Neural progenitor cell (in vitro differentiated cells): ENCODE results near the gene TRIM25. TPM values are rescaled to one million over a fixed set of nuclear protein-coding genes. Genes with fewer than 3 reads are reported as not detected.

Experiments
- DNase-seq: peaks from one replicate; pipeline ENCODE4 v3.0.0-alpha.2; 2016; ENCODE audit warnings: low spot score
- H2AFZ ChIP-seq: fragments of 200-600 bp; sonication (generic); replicated peaks from 2 replicates; pipeline ENCODE4 v1.6.1; 2016; ENCODE audit warnings: antibody characterized with exemption
- H3F3A ChIP-seq: fragments of 200-600 bp; sonication (generic); 2 replicates; pipeline ENCODE4 v1.6.1; 2016; ENCODE audit warnings: antibody characterized with exemption, low read depth
- H3K27ac ChIP-seq: fragments of 200-600 bp; sonication (generic); 2 replicates; pipeline ENCODE4 v1.5.1; 2016; ENCODE audit warnings: mild to moderate bottlenecking
- H3K27me3 ChIP-seq: fragments of 200-600 bp; sonication (generic); 2 replicates; pipeline ENCODE4 v1.6.1; 2016; ENCODE audit warnings: mild to moderate bottlenecking, moderate library complexity
- H3K36me3 ChIP-seq: fragments of 200-600 bp; sonication (generic); 2 replicates; pipeline ENCODE4 v1.5.1; 2016
- H3K4me1 ChIP-seq: fragments of 200-600 bp; sonication (generic); 2 replicates; pipeline ENCODE4 v1.6.1; 2016; ENCODE audit warnings: mixed run types
- H3K4me2 ChIP-seq: fragments of 200-600 bp; sonication (generic); 2 replicates; pipeline ENCODE4 v1.6.1; 2016
- H3K4me3 ChIP-seq: fragments of 200-600 bp; sonication (generic); 2 replicates; pipeline ENCODE4 v1.5.1; 2016
- H3K79me2 ChIP-seq: fragments of 200-600 bp; sonication (generic); 2 replicates; pipeline ENCODE4 v1.6.1; 2016; ENCODE audit warnings: low read depth
- H3K9ac ChIP-seq: fragments of 200-600 bp; sonication (generic); 2 replicates; pipeline ENCODE4 v1.6.1; 2016
- H3K9me3 ChIP-seq: fragments of 200-600 bp; sonication (generic); 2 replicates; pipeline ENCODE4 v1.5.1; 2016; ENCODE audit warnings: low read depth
- H4K20me1 ChIP-seq: fragments of 200-600 bp; sonication (generic); 2 replicates; pipeline ENCODE4 v1.6.1; 2016; ENCODE audit warnings: low read depth
- H3K27ac Mint-ChIP-seq: 3 replicates; pipeline ENCODE4 v1.8.0; 2021; ENCODE audit warnings: mixed read lengths
- H3K27me3 Mint-ChIP-seq: 2 replicates; pipeline ENCODE4 v1.8.0; 2022; ENCODE audit warnings: low read depth, mild to moderate bottlenecking, inconsistent platforms, moderate library complexity, mixed read lengths; ENCODE audit not compliant: insufficient read depth
- H3K36me3 Mint-ChIP-seq: 3 replicates; pipeline ENCODE4 v1.8.0; 2021; ENCODE audit warnings: mixed read lengths
- H3K4me1 Mint-ChIP-seq: 3 replicates; pipeline ENCODE4 v1.8.0; 2021; ENCODE audit warnings: mixed read lengths
- H3K4me3 Mint-ChIP-seq: 3 replicates; pipeline ENCODE4 v1.8.0; 2021; ENCODE audit warnings: mild to moderate bottlenecking, moderate library complexity, mixed read lengths
- H3K9me3 Mint-ChIP-seq: 3 replicates; pipeline ENCODE4 v1.8.0; 2020; ENCODE audit warnings: mixed read lengths
- CTCF ChIP-seq: fragments of 200-600 bp; sonication (generic); IDR thresholded peaks from 2 replicates; pipeline ENCODE4 v1.5.1; 2017; ENCODE audit warnings: antibody characterized with exemption, mild to moderate bottlenecking
- EZH2 ChIP-seq: fragments of 200-600 bp; sonication (generic); IDR thresholded peaks from 2 replicates; pipeline ENCODE4 v1.6.1; 2017; ENCODE audit warnings: antibody characterized with exemption, mild to moderate bottlenecking, moderate library complexity
- EZH2phosphoT487 ChIP-seq: fragments of 200-600 bp; sonication (generic); IDR thresholded peaks from 2 replicates; pipeline ENCODE4 v1.6.1; 2017; ENCODE audit warnings: antibody characterized with exemption
- total RNA-seq: library from RNA; depleted of rRNA; stranded (reverse); fragments of >200 nt; gene quantifications from 2 replicates; pipeline ENCODE4 v1.2.3, GENCODE V29; 2015; ENCODE audit warnings: low replicate concordance

Gene TRIM25
- total RNA-seq, 1 donor from 2014 or later, result 7.6 TPM

GRCh38 chr17:56898874-56899273 lies 15.0 kb downstream of the TRIM25 start:
- H2AFZ ChIP-seq, result no peak overlapping the region
- no peaks in the 10 kb centered on the region for H3K36me3 ChIP-seq
- Mint-ChIP-seq H3K27me3 (peaks cover 4% of the 10 kb centered on the region), H3K4me3 (no peak overlapping the region), H3K36me3 (peaks cover 29% of the 10 kb centered on the region), H3K27ac (no peak overlapping the region), H3K9me3 (no peaks in the 10 kb centered on the region), H3K4me1 (peaks cover 30% of the 10 kb centered on the region)
- no peaks in the 10 kb centered on the region for H3K79me2 ChIP-seq
- no peak overlapping the region for H3K9ac ChIP-seq
- no peaks in the 10 kb centered on the region for H3K27me3 ChIP-seq
- no peaks in the 10 kb centered on the region for H3K4me1 ChIP-seq
- TF ChIP-seq EZH2phosphoT487 (no peak), CTCF (no peak), EZH2 (no peak)
- H3F3A ChIP-seq, result no peaks in the 10 kb centered on the region
- H3K4me2 ChIP-seq, result no peak overlapping the region
- no peaks in the 10 kb centered on the region for H3K9me3 ChIP-seq
- DNase-seq, result no peak
- H3K4me3 ChIP-seq, result no peak overlapping the region
- H4K20me1 ChIP-seq, result no peaks in the 10 kb centered on the region
- H3K27ac ChIP-seq, result no peak overlapping the region

GRCh38 chr17:56897646-56898424 lies 16.0 kb downstream of the TRIM25 start:
- no peaks in the 10 kb centered on the region for H3K79me2 ChIP-seq
- H3K9me3 ChIP-seq, result no peaks in the 10 kb centered on the region
- H3K27ac ChIP-seq, result no peak overlapping the region
- H3K36me3 ChIP-seq, result no peaks in the 10 kb centered on the region
- Mint-ChIP-seq H3K27me3 (peaks cover 4% of the 10 kb centered on the region), H3K9me3 (no peaks in the 10 kb centered on the region), H3K27ac (no peak overlapping the region), H3K4me3 (no peak overlapping the region), H3K36me3 (peaks cover 24% of the 10 kb centered on the region), H3K4me1 (peaks cover 30% of the 10 kb centered on the region)
- DNase-seq, result no peak
- no peaks in the 10 kb centered on the region for H3F3A ChIP-seq
- TF ChIP-seq EZH2phosphoT487 (no peak), EZH2 (no peak), CTCF (no peak)
- no peak overlapping the region for H3K9ac ChIP-seq
- no peak overlapping the region for H3K4me2 ChIP-seq
- no peaks in the 10 kb centered on the region for H4K20me1 ChIP-seq
- H3K27me3 ChIP-seq, result no peaks in the 10 kb centered on the region
- no peaks in the 10 kb centered on the region for H3K4me1 ChIP-seq
- no peak overlapping the region for H3K4me3 ChIP-seq
- H2AFZ ChIP-seq, result no peak overlapping the region

- H3K36me3 ChIP-seq, result no peaks in the 10 kb centered on the region
- H3K4me2 ChIP-seq, result no peak overlapping the region
- H3K9me3 ChIP-seq, result no peaks in the 10 kb centered on the region
- no peaks in the 10 kb centered on the region for H3K27me3 ChIP-seq
- H3K27ac ChIP-seq, result no peak overlapping the region
- H2AFZ ChIP-seq, result no peak overlapping the region
- no peak overlapping the region for H3K27ac Mint-ChIP-seq
- H3K27me3 Mint-ChIP-seq, result peaks cover 4% of the 10 kb centered on the region
- no peak overlapping the region for H3K4me3 Mint-ChIP-seq
- no peaks in the 10 kb centered on the region for H3K4me1 ChIP-seq
- no peaks in the 10 kb centered on the region for H3K79me2 ChIP-seq
- no peaks in the 10 kb centered on the region for H3K9me3 Mint-ChIP-seq
- H4K20me1 ChIP-seq, result no peaks in the 10 kb centered on the region
- peaks cover 26% of the 10 kb centered on the region for H3K36me3 Mint-ChIP-seq
- no peak for DNase-seq
- no peaks in the 10 kb centered on the region for H3F3A ChIP-seq
- TF ChIP-seq CTCF (no peak), EZH2phosphoT487 (no peak), EZH2 (no peak)
- H3K4me3 ChIP-seq, result no peak overlapping the region
- no peak overlapping the region for H3K9ac ChIP-seq
- peaks cover 30% of the 10 kb centered on the region for H3K4me1 Mint-ChIP-seq
Observed at GRCh38 chr17:56896968-56897359, 16.9 kb downstream of the TRIM25 start.
